CD8-positive, alpha-beta memory T cell (primary cell): ENCODE data around the gene NPL. TPM values are rescaled to one million over a fixed set of nuclear protein-coding genes. Genes with fewer than 3 reads are reported as not detected.

ENCODE experiments used
- CTCF ChIA-PET: fragments of 350-600 bp; sonication (Branson Sonifier 250); formaldehyde crosslinking; loops from one replicate; lab custom pipeline; 2021; ENCODE audit warnings: antibody characterized with exemption; lab: Charles Lee
- POLR2A ChIA-PET: fragments of 350-600 bp; sonication (Branson Sonifier 250); formaldehyde crosslinking; loops from one replicate; lab custom pipeline; 2021; ENCODE audit warnings: antibody characterized with exemption; lab: Charles Lee
- DNase-seq, 5 donors: peaks; one replicate each; pipeline versions ENCODE4 v3.0.0 to v3.0.0-alpha.2; 2020 to 2022; ENCODE audit warnings: mixed read lengths in 1 of 5
- H3K27ac ChIP-seq: one replicate; pipeline ENCODE4 v1.7.0; 2013; ENCODE audit warnings: low read depth, mild to moderate bottlenecking, low read length, moderate library complexity
- H3K27me3 ChIP-seq: 2 replicates; pipeline ENCODE4 v1.7.0; 2013; ENCODE audit warnings: low read length, mild to moderate bottlenecking; ENCODE audit not compliant: insufficient read depth, poor library complexity, severe bottlenecking
- H3K36me3 ChIP-seq: 2 replicates; pipeline ENCODE4 v1.7.0; 2013; ENCODE audit warnings: mild to moderate bottlenecking, low read length, moderate library complexity; ENCODE audit not compliant: insufficient read depth
- H3K4me1 ChIP-seq: 2 replicates; pipeline ENCODE4 v1.7.0; 2013; ENCODE audit warnings: mild to moderate bottlenecking, low read length, moderate library complexity; ENCODE audit not compliant: insufficient read depth
- H3K4me3 ChIP-seq: 2 replicates; pipeline ENCODE4 v1.7.0; 2013; ENCODE audit warnings: mild to moderate bottlenecking, low read length
- H3K9me3 ChIP-seq: 2 replicates; pipeline ENCODE4 v1.7.0; 2013; ENCODE audit warnings: mild to moderate bottlenecking, low read length
- H3K27ac Mint-ChIP-seq, 8 donors: one replicate each; pipeline ENCODE4 v1.8.0; 2020 to 2021; ENCODE audit warnings: mixed read lengths in 8 of 8, mild to moderate bottlenecking in 6 of 8, inconsistent platforms in 3 of 8, moderate library complexity in 3 of 8
- H3K27me3 Mint-ChIP-seq, 2 donors: one replicate each; pipeline ENCODE4 v1.8.0; 2020 to 2021; ENCODE audit warnings: mixed read lengths in 2 of 2, mild to moderate bottlenecking in 1 of 2, moderate library complexity in 1 of 2
- H3K36me3 Mint-ChIP-seq, 3 donors: one replicate each; pipeline ENCODE4 v1.8.0; 2020 to 2021; ENCODE audit warnings: mixed read lengths in 3 of 3, inconsistent platforms in 1 of 3, mild to moderate bottlenecking in 1 of 3
- H3K4me1 Mint-ChIP-seq, 3 donors: one replicate each; pipeline ENCODE4 v1.8.0; 2020 to 2021; ENCODE audit warnings: mixed read lengths in 3 of 3, inconsistent platforms in 1 of 3, mild to moderate bottlenecking in 1 of 3
- H3K4me3 Mint-ChIP-seq, 7 donors: one replicate each; pipeline ENCODE4 v1.8.0; 2020 to 2021; ENCODE audit warnings: mixed read lengths in 7 of 7, mild to moderate bottlenecking in 6 of 7, moderate library complexity in 4 of 7, inconsistent platforms in 2 of 7
- H3K9me3 Mint-ChIP-seq, 5 donors: one replicate each; pipeline ENCODE4 v1.8.0; 2020 to 2022; ENCODE audit warnings: mixed read lengths in 5 of 5, mild to moderate bottlenecking in 3 of 5, moderate library complexity in 2 of 5, inconsistent platforms in 1 of 5
- polyA plus RNA-seq: library from polyadenylated mRNA; unstranded; fragments of 300-500 nt; fragmentation: Illumina TruSeq; gene quantifications from one replicate; pipeline ENCODE4 v1.2.3, GENCODE V29; 2021
- total RNA-seq, 2 experiments: library from RNA; stranded (reverse); gene quantifications; one replicate each; pipeline ENCODE4 v1.2.3, GENCODE V29; 2021

NPL gene
- total and polyA plus RNA-seq, 3 experiments from 2014 or later: 8.5 to 12.3 (median 9.3) TPM

GRCh38 chr1:182809414-182809957, 19.9 kb downstream of the NPL start:
- no peak overlapping the region for H3K27ac ChIP-seq

GRCh38 chr1:182811975-182812722, 22.6 kb downstream of the NPL start:
- Histone ChIP-seq H3K27ac (no peak overlapping the region), H3K4me1 (no peaks in the 10 kb centered on the region), H3K36me3 (no peaks in the 10 kb centered on the region), H3K9me3 (no peaks in the 10 kb centered on the region), H3K27me3 (no peaks in the 10 kb centered on the region), H3K4me3 (no peak overlapping the region)
- no peak for DNase-seq
- Mint-ChIP-seq H3K27ac (peak overlapping the region in 1 of 8 donors; percentile 30), H3K9me3 (no peaks in the 10 kb centered on the region), H3K4me1 (no peaks in the 10 kb centered on the region), H3K27me3 (peaks cover 0 to 2% of the 10 kb centered on the region in 2 donors), H3K36me3 (peaks cover 6 to 31% (median 20%) of the 10 kb centered on the region in 3 donors), H3K4me3 (no peak overlapping the region)
- POLR2A ChIA-PET: no interaction called here
- CTCF ChIA-PET: no interaction called here

More at GRCh38 chr1:182809414-182809957, 19.9 kb downstream of the NPL start:
- Histone ChIP-seq H3K36me3 (no peaks in the 10 kb centered on the region), H3K4me1 (no peaks in the 10 kb centered on the region), H3K27me3 (no peaks in the 10 kb centered on the region), H3K9me3 (no peaks in the 10 kb centered on the region), H3K4me3 (no peak overlapping the region)
- POLR2A ChIA-PET: no interaction called here
- H3K27me3 Mint-ChIP-seq: no peaks in the 10 kb centered on the region
- no peak overlapping the region for H3K4me3 Mint-ChIP-seq
- no peaks in the 10 kb centered on the region for H3K9me3 Mint-ChIP-seq
- DNase-seq: no peak
- peaks cover 14 to 33% (median 19%) of the 10 kb centered on the region in 3 donors for H3K36me3 Mint-ChIP-seq
- H3K4me1 Mint-ChIP-seq: no peaks in the 10 kb centered on the region
- CTCF ChIA-PET: interaction anchor here (0.7 to 1.1 kb wide), 2 partner anchors 19 to 120 kb away, joined by 4 read pairs; no protein-coding TSS in a partner anchor
- H3K27ac Mint-ChIP-seq: peak overlapping the region in 1 of 8 donors; percentile 9

GRCh38 chr1:182816863-182817262, 27.3 kb downstream of the NPL start:
- H3K27me3 ChIP-seq: no peaks in the 10 kb centered on the region
- Mint-ChIP-seq H3K4me3 (no peak overlapping the region), H3K9me3 (no peaks in the 10 kb centered on the region), H3K27me3 (peaks cover 0 to 4% of the 10 kb centered on the region in 2 donors), H3K27ac (no peak overlapping the region), H3K36me3 (peaks cover 31 to 52% (median 32%) of the 10 kb centered on the region in 3 donors), H3K4me1 (no peaks in the 10 kb centered on the region)
- no peaks in the 10 kb centered on the region for H3K9me3 ChIP-seq
- ChIA-PET POLR2A (no interaction called here), CTCF (no interaction called here)
- H3K27ac ChIP-seq: no peak overlapping the region
- no peaks in the 10 kb centered on the region for H3K36me3 ChIP-seq
- no peak overlapping the region for H3K4me3 ChIP-seq
- H3K4me1 ChIP-seq: no peaks in the 10 kb centered on the region
- no peak for DNase-seq

GRCh38 chr1:182817802-182818201, 28.2 kb downstream of the NPL start:
- Histone ChIP-seq H3K4me3 (no peak overlapping the region), H3K27me3 (no peaks in the 10 kb centered on the region), H3K9me3 (no peaks in the 10 kb centered on the region), H3K4me1 (no peaks in the 10 kb centered on the region), H3K27ac (no peak overlapping the region), H3K36me3 (no peaks in the 10 kb centered on the region)
- Mint-ChIP-seq H3K27ac (no peak overlapping the region), H3K9me3 (no peaks in the 10 kb centered on the region), H3K4me3 (no peak overlapping the region), H3K4me1 (no peaks in the 10 kb centered on the region), H3K36me3 (peaks cover 31 to 48% (median 33%) of the 10 kb centered on the region in 3 donors), H3K27me3 (peaks cover 0 to 4% of the 10 kb centered on the region in 2 donors)
- DNase-seq: no peak
- CTCF ChIA-PET: no interaction called here
- POLR2A ChIA-PET: no interaction called here

GRCh38 chr1:182823220-182823619, 33.6 kb downstream of the NPL start:
- POLR2A ChIA-PET: no interaction called here
- Histone ChIP-seq H3K4me3 (no peak overlapping the region), H3K27ac (no peak overlapping the region), H3K27me3 (no peaks in the 10 kb centered on the region), H3K9me3 (no peaks in the 10 kb centered on the region), H3K4me1 (no peaks in the 10 kb centered on the region), H3K36me3 (no peaks in the 10 kb centered on the region)
- Mint-ChIP-seq H3K36me3 (peaks cover 14 to 23% (median 15%) of the 10 kb centered on the region in 3 donors), H3K27ac (no peak overlapping the region), H3K9me3 (no peaks in the 10 kb centered on the region), H3K4me3 (no peak overlapping the region), H3K27me3 (no peaks in the 10 kb centered on the region), H3K4me1 (no peaks in the 10 kb centered on the region)
- CTCF ChIA-PET: no interaction called here
- DNase-seq: no peak

- no peaks in the 10 kb centered on the region for H3K4me1 ChIP-seq
- CTCF ChIA-PET: interaction anchor here (1.3 kb wide), 1 partner anchor 44 kb away, joined by 4 read pairs; no protein-coding TSS in a partner anchor
- DNase-seq: no peak
- Mint-ChIP-seq H3K27me3 (no peaks in the 10 kb centered on the region), H3K9me3 (no peaks in the 10 kb centered on the region), H3K4me3 (no peak overlapping the region), H3K4me1 (no peaks in the 10 kb centered on the region), H3K36me3 (peaks cover 0 to 13% (median 8%) of the 10 kb centered on the region in 3 donors), H3K27ac (no peak overlapping the region)
- no peak overlapping the region for H3K4me3 ChIP-seq
- H3K9me3 ChIP-seq: no peaks in the 10 kb centered on the region
- H3K27me3 ChIP-seq: no peaks in the 10 kb centered on the region
- no peaks in the 10 kb centered on the region for H3K36me3 ChIP-seq
- H3K27ac ChIP-seq: no peak overlapping the region
- POLR2A ChIA-PET: no interaction called here
These were observed 37.3 kb downstream of the NPL start for GRCh38 chr1:182826892-182827291.

- H3K4me3 ChIP-seq: no peak overlapping the region
These were observed 39.8 kb downstream of the NPL start for GRCh38 chr1:182829285-182829932.

GRCh38 chr1:182833271-182833670, 43.7 kb downstream of the NPL start:
- H3K4me3 ChIP-seq: no peak overlapping the region
- ChIA-PET POLR2A (no interaction called here), CTCF (no interaction called here)
- no peaks in the 10 kb centered on the region for H3K4me1 ChIP-seq
- DNase-seq: no peak
- Mint-ChIP-seq H3K27me3 (peaks cover 0 to 2% of the 10 kb centered on the region in 2 donors), H3K27ac (peak overlapping the region in 1 of 8 donors; percentile 1), H3K36me3 (peaks cover 0 to 5% (median 2%) of the 10 kb centered on the region in 3 donors), H3K4me3 (no peak overlapping the region), H3K4me1 (peaks cover 0 to 3% (median 2%) of the 10 kb centered on the region in 3 donors), H3K9me3 (no peaks in the 10 kb centered on the region)
- H3K9me3 ChIP-seq: no peaks in the 10 kb centered on the region
- no peaks in the 10 kb centered on the region for H3K36me3 ChIP-seq
- no peak overlapping the region for H3K27ac ChIP-seq
- H3K27me3 ChIP-seq: no peaks in the 10 kb centered on the region

More at GRCh38 chr1:182829285-182829932, 39.8 kb downstream of the NPL start:
- H3K36me3 ChIP-seq: no peaks in the 10 kb centered on the region
- no peak overlapping the region for H3K4me3 Mint-ChIP-seq
- H3K27ac ChIP-seq: no peak overlapping the region
- H3K27ac Mint-ChIP-seq: no peak overlapping the region
- H3K9me3 ChIP-seq: no peaks in the 10 kb centered on the region
- DNase-seq: no peak
- ChIA-PET CTCF (no interaction called here), POLR2A (no interaction called here)
- no peaks in the 10 kb centered on the region for H3K4me1 ChIP-seq
- H3K9me3 Mint-ChIP-seq: no peaks in the 10 kb centered on the region
- H3K27me3 Mint-ChIP-seq: no peaks in the 10 kb centered on the region
- H3K36me3 Mint-ChIP-seq: peaks cover 0 to 12% (median 4%) of the 10 kb centered on the region in 3 donors
- no peaks in the 10 kb centered on the region for H3K27me3 ChIP-seq
- no peaks in the 10 kb centered on the region for H3K4me1 Mint-ChIP-seq
